GM21515 (cell line): ENCODE results near the gene LMX1A.

Experiments used
- ATAC-seq: cut with Tn5 transposase; IDR thresholded peaks from one replicate; pipeline ENCODE4 v1.9.1; 2021; ENCODE audit not compliant: unreplicated experiment

Gene LMX1A

DNA sequence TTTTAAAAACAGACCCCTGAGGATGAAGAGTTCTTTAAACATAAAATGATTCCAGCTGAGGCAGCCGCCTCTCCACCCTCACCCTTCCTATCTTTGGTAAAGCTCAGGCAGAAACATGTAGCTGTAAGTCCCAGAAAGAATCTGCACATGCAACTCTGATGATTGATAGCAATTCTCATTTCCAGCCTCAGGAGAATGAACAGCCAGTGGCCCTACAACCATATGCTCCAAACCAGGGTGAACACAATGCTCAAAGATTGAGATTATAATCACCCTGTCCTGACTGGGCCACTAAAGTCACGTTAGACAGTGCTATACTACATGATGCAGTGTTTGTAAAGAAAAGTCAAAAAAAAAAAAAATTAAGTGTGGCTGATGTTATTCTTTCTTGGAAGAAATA, 80.2 kb downstream of the LMX1A start:
- no peak for ATAC-seq

- no peak for ATAC-seq
These were observed 91.2 kb downstream of the LMX1A start for GRCh38 chr1:165265196-165265838.

DNA sequence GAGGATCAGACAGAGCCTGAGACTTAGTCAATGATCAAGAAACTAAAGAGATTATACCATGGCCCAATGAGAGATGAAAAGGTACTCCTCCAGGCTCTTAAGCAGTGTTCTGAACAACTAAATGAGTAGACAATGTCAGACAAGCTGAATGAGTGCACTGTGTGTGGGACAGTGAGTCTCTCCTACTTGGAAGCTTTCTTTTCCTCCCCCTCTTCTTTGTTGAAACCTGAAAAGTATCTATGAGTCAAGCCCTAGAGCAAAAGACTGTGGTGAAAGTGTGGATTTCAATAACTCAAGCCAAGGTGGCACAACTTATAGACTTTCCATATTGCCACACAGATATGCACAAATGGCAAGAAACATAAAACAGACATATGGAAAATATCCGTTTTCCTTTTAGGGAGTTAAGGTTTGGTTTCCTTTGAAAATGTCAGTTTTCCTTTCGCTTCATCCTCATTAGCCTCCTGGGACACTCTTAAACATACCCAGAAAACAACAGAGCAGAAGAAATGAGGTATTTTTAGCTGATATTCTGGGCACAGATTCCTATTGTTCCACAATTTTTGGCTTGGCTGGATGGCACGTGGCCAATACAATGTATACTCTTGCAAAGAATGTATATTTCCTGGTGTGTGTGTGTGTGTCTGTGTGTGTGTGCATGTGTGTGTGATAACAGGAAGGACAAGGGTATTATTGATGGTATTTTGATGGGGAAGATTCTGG, 96.6 kb downstream of the LMX1A start:
- ATAC-seq, result no peak

DNA sequence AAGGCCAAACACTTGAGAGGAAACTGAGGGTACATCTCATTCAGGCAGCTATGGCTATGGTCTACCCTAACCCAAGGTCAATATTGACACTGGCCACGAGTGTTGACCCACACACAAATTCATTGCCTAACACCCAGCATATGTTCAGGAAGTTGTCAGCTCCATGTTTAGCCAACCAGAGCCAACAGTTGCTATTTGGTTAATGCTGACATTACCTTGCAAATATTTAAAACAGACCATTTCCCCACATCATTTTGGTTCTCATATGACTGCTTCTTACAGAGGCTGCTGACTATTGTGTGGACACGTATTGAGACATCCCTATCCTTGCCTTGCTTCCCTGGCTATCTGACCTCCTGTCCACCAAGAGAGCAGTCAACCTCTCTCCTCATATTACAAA, 97.3 kb downstream of the LMX1A start:
- ATAC-seq, result no peak

- peak; percentile 74 for ATAC-seq
These were observed 98.5 kb downstream of the LMX1A start for GRCh38 chr1:165257969-165258459.

- ATAC-seq, result no peak
These were observed 101.5 kb downstream of the LMX1A start for GRCh38 chr1:165254896-165255625.

DNA sequence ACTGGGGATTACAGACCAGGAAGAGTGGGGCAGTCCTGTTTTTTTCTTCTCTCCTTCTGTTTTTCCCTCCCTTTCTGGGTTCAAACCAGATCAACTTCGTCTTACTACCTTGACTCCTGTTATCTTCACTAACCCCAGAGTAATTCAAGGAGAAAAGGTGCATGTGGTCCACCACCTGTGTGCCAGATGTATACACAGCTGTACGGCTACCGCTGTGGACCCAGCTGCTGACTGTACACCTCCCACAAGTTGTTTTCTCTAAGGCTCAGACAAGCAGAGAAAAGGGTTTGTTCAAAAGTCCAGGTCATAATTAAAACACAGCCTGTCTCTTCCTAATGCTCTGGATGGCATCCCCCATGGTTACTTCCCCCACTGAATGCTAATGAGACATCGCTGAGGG, 102.1 kb downstream of the LMX1A start:
- no peak for ATAC-seq

DNA sequence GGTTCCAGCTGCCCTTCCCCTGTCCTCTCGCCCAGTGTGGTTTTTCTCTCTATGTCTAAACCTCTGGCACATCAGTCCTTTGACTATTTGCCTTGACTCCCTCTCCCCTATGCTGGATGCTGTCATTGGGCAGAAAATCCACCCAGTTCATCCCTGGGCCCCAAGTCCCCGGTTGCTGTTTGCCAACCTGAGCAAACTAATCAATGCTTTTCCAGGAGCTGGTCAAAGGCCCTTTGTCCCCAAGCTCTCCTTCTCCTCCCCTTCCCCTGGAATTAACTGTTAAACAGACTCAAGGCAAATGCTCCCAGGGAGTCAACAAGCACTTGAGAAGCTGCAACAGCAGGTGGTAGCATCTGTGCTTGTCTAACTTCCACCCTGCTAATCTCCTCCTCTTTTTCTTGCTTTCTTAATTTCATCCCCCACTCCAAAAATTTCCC, 102.7 kb downstream of the LMX1A start:
- ATAC-seq, result no peak

DNA sequence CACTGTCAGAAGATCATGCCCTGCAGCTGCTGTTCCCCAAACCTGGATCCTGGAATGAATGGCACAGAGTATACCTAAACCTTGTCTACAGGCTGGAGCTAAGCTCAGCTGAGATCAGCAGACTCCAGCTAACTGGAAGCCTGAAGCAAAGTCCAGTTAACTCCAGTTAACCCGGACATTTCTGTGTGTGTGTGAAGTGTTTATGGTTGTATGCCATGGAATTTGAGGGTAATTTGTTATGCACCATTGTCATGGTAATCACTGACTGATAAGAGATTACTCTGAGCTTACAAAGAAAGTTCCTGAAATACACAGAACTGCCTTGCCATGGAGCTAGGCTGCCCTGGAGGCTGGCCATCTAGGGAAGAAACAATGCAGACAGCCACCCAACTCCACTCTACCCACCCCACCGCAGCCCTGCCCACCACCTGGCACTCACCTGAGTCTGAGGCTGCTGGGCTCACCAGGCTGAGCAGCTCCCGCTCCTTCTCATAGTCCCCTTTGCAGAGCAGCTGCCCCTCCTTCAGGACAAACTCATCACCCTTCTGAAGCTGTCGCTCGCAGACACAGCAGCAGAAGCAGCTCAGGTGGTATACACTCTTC, 107.4 kb downstream of the LMX1A start:
- no peak for ATAC-seq

DNA sequence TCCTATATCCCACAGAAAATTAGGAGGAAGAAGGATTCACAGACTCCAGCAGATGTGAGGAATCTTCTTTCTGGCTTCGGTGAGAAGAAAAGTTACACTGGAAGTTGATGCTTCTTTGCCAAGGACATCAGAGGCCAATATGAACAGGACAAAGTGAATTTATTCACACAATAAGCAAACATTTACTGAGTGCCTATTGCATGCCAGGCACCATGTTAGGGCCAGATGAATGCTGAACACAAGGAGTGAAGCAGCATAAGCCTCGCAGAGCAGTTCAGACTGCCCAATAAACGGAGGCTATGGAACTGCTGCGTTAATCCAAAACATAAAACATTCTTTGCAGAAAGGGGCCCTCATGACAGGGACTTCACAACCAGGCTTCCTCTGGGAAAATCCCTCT, 114.6 kb downstream of the LMX1A start:
- no peak for ATAC-seq

DNA sequence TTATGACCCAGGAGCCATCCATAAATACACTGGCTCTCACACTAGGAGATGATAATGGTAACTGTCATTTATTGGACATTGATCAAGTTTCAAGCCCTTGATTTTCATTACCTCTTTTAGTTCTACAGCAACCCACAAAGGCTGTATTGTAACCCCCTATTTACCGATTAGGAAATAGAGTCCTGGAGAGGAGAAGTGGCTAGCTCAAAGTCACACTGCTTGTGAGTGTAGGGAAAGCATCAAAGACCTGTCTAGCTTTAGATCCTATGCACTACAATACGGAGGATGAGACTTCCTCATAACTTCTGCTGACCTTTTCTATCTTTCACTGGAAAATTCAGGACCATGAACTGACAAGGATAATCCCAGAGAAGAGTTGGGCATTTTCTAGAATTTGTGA, 115.2 kb downstream of the LMX1A start:
- no peak for ATAC-seq

GRCh38 chr1:165240492-165240891, 116.0 kb downstream of the LMX1A start:
- no peak for ATAC-seq

- ATAC-seq, result no peak
These were observed 116.6 kb downstream of the LMX1A start for GRCh38 chr1:165239873-165240272.

- ATAC-seq, result no peak
These were observed 120.7 kb downstream of the LMX1A start for GRCh38 chr1:165235777-165236291.

- ATAC-seq, result no peak
These were observed 121.2 kb downstream of the LMX1A start for GRCh38 chr1:165235155-165235776.

DNA sequence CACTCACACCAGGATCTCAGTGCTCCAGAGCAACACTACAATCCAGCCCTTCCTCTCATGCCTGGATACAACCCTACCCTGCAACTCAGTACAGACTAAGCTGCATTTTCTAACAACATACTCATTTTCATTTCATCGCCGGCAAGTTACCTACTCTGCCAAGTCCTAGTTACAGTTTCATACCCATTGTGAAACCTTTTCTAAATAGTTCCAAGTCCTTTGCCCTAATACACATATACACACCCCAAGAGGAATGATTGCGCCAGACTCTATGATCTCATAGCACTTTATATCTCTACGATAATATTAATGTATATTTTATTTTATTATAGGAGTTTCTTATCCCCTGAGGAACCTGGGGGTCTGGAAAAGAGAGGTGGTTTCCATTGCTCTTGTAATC, 122.4 kb downstream of the LMX1A start:
- no peak for ATAC-seq

GRCh38 chr1:165228676-165229075, 127.8 kb downstream of the LMX1A start:
- no peak for ATAC-seq

DNA sequence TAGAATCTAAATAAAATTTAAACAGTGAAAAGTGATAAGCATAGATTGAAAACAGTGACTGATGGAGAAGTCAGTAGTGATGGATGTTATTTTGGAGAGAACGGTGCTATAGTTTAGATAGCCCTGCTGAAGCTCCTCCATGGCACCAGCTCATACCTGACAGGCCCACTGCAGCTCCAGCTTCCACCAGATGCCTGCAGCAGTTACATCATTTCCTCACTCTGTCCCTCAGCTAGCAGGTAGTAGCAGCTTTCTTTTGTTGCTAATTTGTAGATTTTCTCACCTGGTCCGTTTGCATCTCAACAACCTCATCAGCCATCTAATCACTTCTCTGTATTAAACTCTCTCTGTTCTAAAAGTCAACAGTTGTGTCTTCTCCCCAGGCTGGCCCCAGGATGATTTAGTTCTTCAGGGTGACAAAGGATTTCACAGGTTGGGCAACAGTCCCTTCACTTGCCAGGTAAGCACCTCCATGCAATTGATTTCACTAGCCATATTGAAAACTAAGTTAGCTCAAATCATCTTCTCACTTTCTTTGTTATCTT, 128.3 kb downstream of the LMX1A start:
- ATAC-seq, result no peak

DNA sequence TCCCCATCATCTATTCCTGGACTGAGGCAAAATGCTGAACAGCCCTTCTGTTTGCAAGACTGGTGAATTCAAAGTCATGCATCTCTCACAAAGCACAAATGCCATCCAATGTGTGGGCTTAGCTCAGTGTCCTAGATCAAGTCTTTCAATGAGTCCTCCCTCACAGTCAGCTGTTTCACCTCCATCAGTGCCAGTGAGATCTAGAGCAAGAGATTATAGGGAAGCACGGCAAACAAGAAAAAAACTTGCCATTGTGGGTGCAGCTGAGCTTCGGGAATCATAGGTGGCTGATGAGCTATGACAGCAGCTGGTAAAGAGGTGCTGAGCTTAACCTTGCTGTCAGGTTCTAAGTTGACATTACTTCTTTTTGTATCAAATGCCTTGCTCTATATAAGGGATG, 130.2 kb downstream of the LMX1A start:
- no peak for ATAC-seq

GRCh38 chr1:165225650-165226049, 130.9 kb downstream of the LMX1A start:
- ATAC-seq, result no peak

DNA sequence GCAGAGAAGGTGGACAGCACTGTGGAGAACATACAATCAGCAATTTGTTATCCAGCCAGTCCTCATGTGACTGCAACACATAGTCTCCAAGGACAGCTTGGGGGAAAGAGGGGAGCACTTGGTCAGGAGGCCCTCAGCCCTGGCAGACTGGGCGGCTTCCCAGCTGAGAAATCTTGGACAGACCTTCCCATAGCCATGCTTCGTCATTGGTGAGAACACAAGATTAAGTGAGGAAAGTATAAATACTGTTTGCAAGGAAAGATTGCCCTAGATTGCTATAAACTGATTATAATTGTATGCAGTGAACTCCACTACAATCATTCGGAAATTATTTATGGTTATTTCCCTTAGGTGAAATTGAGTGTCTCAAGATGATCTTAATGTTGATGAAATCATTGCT, 131.5 kb downstream of the LMX1A start:
- ATAC-seq, result no peak
